ENCODE measurements around the gene MACF1.
"Not testable (repeated sequence)": the region's sequence is repeated elsewhere in the genome, so short reads cannot be mapped to it uniquely, and the experiment has no call there.

The MACF1 gene

GRCh38 chr1:39441797-39442196, 237.3 kb downstream of the MACF1 start:
- DNase-seq (ENCODE audit: extremely low read depth in 1 of 2, low read depth in 1 of 2) = no peak

GRCh38 chr1:39445573-39445972, 241.1 kb downstream of the MACF1 start:
- DNase-seq (ENCODE audit: extremely low read depth in 1 of 2, low read depth in 1 of 2) = no peak

- no peak for DNase-seq (ENCODE audit: extremely low read depth in 1 of 2, low read depth in 1 of 2)
Observed at GRCh38 chr1:39446986-39447567, 242.6 kb downstream of the MACF1 start.

- DNase-seq (ENCODE audit: extremely low read depth in 1 of 2, low read depth in 1 of 2) = not testable (repeated sequence)
Observed at GRCh38 chr1:39450041-39450440, 245.5 kb downstream of the MACF1 start.

GRCh38 chr1:39450956-39451606, 246.6 kb downstream of the MACF1 start:
- DNase-seq (ENCODE audit: extremely low read depth in 1 of 2, low read depth in 1 of 2) = no peak

- no peak for DNase-seq (ENCODE audit: extremely low read depth in 1 of 2, low read depth in 1 of 2)
Observed at GRCh38 chr1:39452081-39452480, 247.6 kb downstream of the MACF1 start.

GRCh38 chr1:39452540-39452939, 248.0 kb downstream of the MACF1 start:
- DNase-seq (ENCODE audit: extremely low read depth in 1 of 2, low read depth in 1 of 2) = no peak

GRCh38 chr1:39453603-39454002, 249.1 kb downstream of the MACF1 start:
- DNase-seq (ENCODE audit: extremely low read depth in 1 of 2, low read depth in 1 of 2) = no peak

- no peak for DNase-seq (ENCODE audit: extremely low read depth in 1 of 2, low read depth in 1 of 2)
Observed at GRCh38 chr1:39458991-39459390, 254.5 kb downstream of the MACF1 start.

GRCh38 chr1:39462074-39462473, 257.6 kb downstream of the MACF1 start:
- no peak for DNase-seq (ENCODE audit: extremely low read depth in 1 of 2, low read depth in 1 of 2)

- no peak for DNase-seq (ENCODE audit: extremely low read depth in 1 of 2, low read depth in 1 of 2)
Observed at GRCh38 chr1:39466413-39467107, 262.1 kb downstream of the MACF1 start.

GRCh38 chr1:39467108-39467720, 262.7 kb downstream of the MACF1 start:
- DNase-seq (ENCODE audit: extremely low read depth in 1 of 2, low read depth in 1 of 2) = not testable (repeated sequence)

GRCh38 chr1:39469150-39469549, 264.7 kb downstream of the MACF1 start:
- no peak for DNase-seq (ENCODE audit: extremely low read depth in 1 of 2, low read depth in 1 of 2)

GRCh38 chr1:39470040-39470439, 265.5 kb downstream of the MACF1 start:
- no peak for DNase-seq (ENCODE audit: extremely low read depth in 1 of 2, low read depth in 1 of 2)

- DNase-seq (ENCODE audit: extremely low read depth in 1 of 2, low read depth in 1 of 2) = no peak
Observed at GRCh38 chr1:39472826-39473225, 268.3 kb downstream of the MACF1 start.

- DNase-seq (ENCODE audit: extremely low read depth in 1 of 2, low read depth in 1 of 2) = no peak
Observed at GRCh38 chr1:39473324-39473723, 268.8 kb downstream of the MACF1 start.

- no peak for DNase-seq (ENCODE audit: extremely low read depth in 1 of 2, low read depth in 1 of 2)
Observed at GRCh38 chr1:39474810-39475209, 270.3 kb downstream of the MACF1 start.

GRCh38 chr1:39475551-39475950, 271.1 kb downstream of the MACF1 start:
- DNase-seq (ENCODE audit: extremely low read depth in 1 of 2, low read depth in 1 of 2) = not testable (repeated sequence)

- DNase-seq (ENCODE audit: extremely low read depth in 1 of 2, low read depth in 1 of 2) = no peak
Observed at GRCh38 chr1:39478126-39478915, 273.8 kb downstream of the MACF1 start.

- DNase-seq (ENCODE audit: extremely low read depth in 1 of 2, low read depth in 1 of 2) = no peak
Observed at GRCh38 chr1:39481289-39481688, 276.8 kb downstream of the MACF1 start.

GRCh38 chr1:39483276-39483675, 278.8 kb downstream of the MACF1 start:
- no peak for DNase-seq (ENCODE audit: extremely low read depth in 1 of 2, low read depth in 1 of 2)
